ENCODE results near the gene RINL. TPM values are rescaled to one million over a fixed set of nuclear protein-coding genes. Genes with fewer than 3 reads are reported as not detected.
"Not testable (repeated sequence)": the region's sequence is repeated elsewhere in the genome, so short reads cannot be mapped to it uniquely, and the experiment has no call there.

RINL gene
- total RNA-seq, 1 experiment from 2014 or later: 14.5 TPM

GRCh38 chr19:38829203-38829602 lies 48.9 kb downstream of the RINL start:
- ATAC-seq; H3K9me3 Mint-ChIP-seq; POLR2A ChIA-PET; H3K27me3 Mint-ChIP-seq (ENCODE audit: low read depth); H3K4me3 Mint-ChIP-seq; DNase-seq (ENCODE audit: low spot score); H3K27ac Mint-ChIP-seq; CTCF ChIA-PET: not testable (repeated sequence)
- Mint-ChIP-seq H3K4me1 (peaks cover 40% of the 10 kb centered on the region), H3K36me3 (peaks cover 26% of the 10 kb centered on the region)
- TF ChIP-seq GABPB1 (CRISPR knock-in tag; IDR thresholded peaks at IDR 0.05): 0 out of 2 replicates have a peak, but pooled peaks have one; percentile 49

- peak overlapping the region; percentile 11; the same call in 1 of the 2 replicates for H3K27ac Mint-ChIP-seq
- H3K9me3 Mint-ChIP-seq: peaks cover 11% of the 10 kb centered on the region
- CTCF ChIA-PET: no interaction called here
Observed at GRCh38 chr19:38826856-38827551, 51.1 kb downstream of the RINL start.

DNA sequence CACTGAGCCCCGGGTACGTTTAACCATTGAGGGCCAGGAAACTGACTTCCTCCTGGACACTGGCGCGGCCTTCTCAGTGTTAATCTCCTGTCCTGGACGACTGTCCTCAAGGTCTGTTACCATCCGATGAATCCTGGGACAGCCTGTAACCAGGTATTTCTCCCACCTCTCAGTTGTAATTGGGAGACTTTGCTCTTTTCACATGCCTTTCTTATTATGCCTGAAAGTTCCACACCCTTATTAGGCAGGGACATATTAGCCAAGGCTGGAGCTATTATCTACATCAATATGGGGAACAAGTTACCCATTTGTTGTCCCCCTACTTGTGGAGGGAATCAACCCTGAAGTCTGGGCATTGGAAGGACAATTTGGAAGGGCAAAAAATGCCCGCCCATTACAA lies 52.1 kb downstream of the RINL start:
- H3K27ac Mint-ChIP-seq; ATAC-seq; POLR2A ChIA-PET; DNase-seq (ENCODE audit: low spot score); H3K4me3 Mint-ChIP-seq; CTCF ChIA-PET: not testable (repeated sequence)
- Mint-ChIP-seq H3K36me3 (peaks cover 46% of the 10 kb centered on the region), H3K27me3 (ENCODE audit: low read depth) (peaks cover 17% of the 10 kb centered on the region), H3K4me1 (peaks cover 45% of the 10 kb centered on the region), H3K9me3 (peaks cover 18% of the 10 kb centered on the region)

More at GRCh38 chr19:38826856-38827551, 51.1 kb downstream of the RINL start:
- peaks cover 42% of the 10 kb centered on the region for H3K36me3 Mint-ChIP-seq
- POLR2A ChIA-PET: interaction anchor here (0.6 kb wide), 1 partner anchor 48 kb away, joined by 4 read pairs; no protein-coding TSS in a partner anchor
- ATAC-seq: no peak
- no peak for DNase-seq (ENCODE audit: low spot score)
- H3K4me1 Mint-ChIP-seq: peaks cover 50% of the 10 kb centered on the region
- no peak overlapping the region for H3K4me3 Mint-ChIP-seq
- H3K27me3 Mint-ChIP-seq (ENCODE audit: low read depth): peaks cover 12% of the 10 kb centered on the region
- TF ChIP-seq ZBTB21 (CRISPR knock-in tag; IDR thresholded peaks at IDR 0.05; ENCODE audit: borderline replicate concordance) (no peak), GRHL2 (CRISPR knock-in tag; IDR thresholded peaks at IDR 0.05; ENCODE audit: insufficient replicate concordance, severe bottlenecking) (no peak), ZNF263 (CRISPR knock-in tag; IDR thresholded peaks at IDR 0.05; ENCODE audit: low read depth) (no peak), IRF2 (CRISPR knock-in tag; IDR thresholded peaks at IDR 0.05; ENCODE audit: borderline replicate concordance, low read depth) (no peak)

DNA sequence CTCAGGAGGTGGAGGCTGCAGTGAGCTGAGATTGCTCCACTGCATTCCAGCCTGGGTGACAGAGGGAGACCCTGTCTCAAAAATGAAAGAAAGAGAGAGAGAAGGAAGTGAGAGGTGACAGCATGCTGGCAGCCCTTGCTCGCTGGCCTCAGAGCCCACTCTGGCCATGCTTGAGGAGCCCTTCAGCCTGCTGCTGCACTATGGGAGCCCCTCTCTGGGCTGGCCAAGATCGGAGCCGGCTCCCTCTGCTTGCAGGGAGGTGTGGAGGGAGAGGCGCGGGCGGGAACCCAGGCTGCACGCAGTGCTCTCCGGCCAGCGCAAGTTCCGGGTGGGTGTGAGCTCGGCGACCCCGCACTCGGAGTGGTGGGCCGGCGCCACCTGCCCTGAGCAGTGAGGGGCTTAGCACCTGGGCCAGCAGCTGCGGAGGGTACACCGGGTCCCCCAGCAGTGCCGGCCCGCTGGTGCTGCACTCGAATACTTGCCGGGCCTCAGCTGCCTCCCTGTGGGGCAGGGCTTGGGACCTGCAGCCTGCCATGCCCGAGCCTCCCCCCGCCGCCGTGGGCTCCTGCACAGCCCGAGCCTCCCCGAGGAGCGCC lies 56.7 kb downstream of the RINL start:
- H3K27ac Mint-ChIP-seq; DNase-seq (ENCODE audit: low spot score); H3K4me3 Mint-ChIP-seq; ATAC-seq; POLR2A ChIA-PET: not testable (repeated sequence)
- Mint-ChIP-seq H3K36me3 (peaks cover 51% of the 10 kb centered on the region), H3K27me3 (ENCODE audit: low read depth) (peaks cover 18% of the 10 kb centered on the region), H3K4me1 (peaks cover 37% of the 10 kb centered on the region), H3K9me3 (peaks cover 22% of the 10 kb centered on the region)
- CTCF ChIA-PET: interaction anchor here (0.8 kb wide), 1 partner anchor 52 kb away, joined by 3 read pairs; no protein-coding TSS in a partner anchor

DNA sequence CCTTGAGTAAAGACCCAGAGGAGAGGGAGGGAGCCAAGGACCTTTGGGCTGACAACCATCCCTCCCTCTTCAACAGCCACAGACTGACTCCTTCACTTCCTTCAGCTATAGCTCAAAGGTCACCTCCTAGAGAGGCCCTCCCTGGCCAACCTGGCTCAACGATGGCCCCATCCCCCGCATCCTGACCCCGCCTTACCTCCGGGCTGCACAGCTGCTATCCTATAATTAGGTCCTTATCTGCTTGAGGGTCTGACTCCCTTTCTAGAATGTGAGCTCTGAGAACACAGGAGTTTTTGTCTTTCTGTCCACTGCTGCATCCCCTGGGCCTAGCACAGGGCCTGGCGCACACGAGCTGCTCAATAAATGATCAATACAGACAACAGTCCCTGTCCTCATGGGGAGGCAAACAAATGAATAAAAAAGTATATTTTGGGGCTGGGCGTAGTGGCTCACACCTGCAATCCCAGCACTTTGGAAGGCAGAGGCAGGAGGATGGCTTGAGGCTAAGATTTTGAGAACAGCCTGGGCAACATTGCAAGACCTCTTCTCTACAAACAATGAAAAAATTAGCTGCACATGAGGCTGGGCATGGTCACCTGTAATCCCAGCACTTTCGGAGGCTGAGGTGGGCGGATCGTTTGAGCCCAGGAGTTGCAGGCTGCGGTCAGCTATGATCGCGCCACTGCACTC lies 58.7 kb downstream of the RINL start:
- Mint-ChIP-seq H3K36me3 (peaks cover 59% of the 10 kb centered on the region), H3K4me1 (peaks cover 23% of the 10 kb centered on the region), H3K27ac (0 out of 2 replicates have a peak overlapping the region, but pooled peaks have one; percentile 48), H3K9me3 (peaks cover 22% of the 10 kb centered on the region), H3K4me3 (no peak overlapping the region), H3K27me3 (ENCODE audit: low read depth) (peaks cover 14% of the 10 kb centered on the region)
- peak; percentile 55; the same call in 1 of the 2 replicates for TF ChIP-seq ZNF121 (CRISPR knock-in tag; IDR thresholded peaks at IDR 0.05)
- no peak for TF ChIP-seq ATF6 (CRISPR knock-in tag; IDR thresholded peaks at IDR 0.05)
- ATAC-seq (no peak; the same call in 1 of the 2 replicates), DNase-seq (ENCODE audit: low spot score) (no peak)
- CTCF ChIA-PET: interaction anchor here (0.6 to 1.4 kb wide), 2 partner anchors 111 to 178 kb away, joined by 3 to 5 read pairs; partner anchors contain the start of genes MRPS12 and SARS2
- POLR2A ChIA-PET: no interaction called here

Other genes with a start within 250 kb of the RINL start
- gene ACTN4, start 230.6 kb downstream of the RINL start, total RNA-seq (2021): 484 to 511 TPM (median 506 TPM) in 3 replicates
- gene CAPN12, start 133.8 kb downstream of the RINL start, total RNA-seq (2021): 9.6 to 9.9 TPM (median 9.8 TPM) in 3 replicates
- gene LGALS7, start 104.8 kb downstream of the RINL start, total RNA-seq (2021): 2.3 TPM in 1 of 3 replicates, not detected in the others
- gene LGALS7B, start 89.1 kb downstream of the RINL start, total RNA-seq (2021): 1.2 to 3.7 TPM (median 2.7 TPM) in 3 replicates
- 1.1 to 1.5 TPM (median 1.4 TPM) in 3 replicates for gene LGALS4, start 65.3 kb downstream of the RINL start, total RNA-seq (2021)
- 139 to 162 TPM (median 161 TPM) in 3 replicates for gene ECH1, start 46.5 kb downstream of the RINL start, total RNA-seq (2021)
- gene HNRNPL, start 28.3 kb downstream of the RINL start, total RNA-seq (2021): 680 to 779 TPM (median 683 TPM) in 3 replicates
- 9.5 to 10.7 TPM (median 10.2 TPM) in 3 replicates for gene SIRT2, start 21.3 kb upstream of the RINL start, total RNA-seq (2021)
- gene NFKBIB, start 21.7 kb upstream of the RINL start, total RNA-seq (2021): 29.6 to 39.8 TPM (median 30.6 TPM) in 3 replicates
- 0.77 to 1.1 TPM (median 0.98 TPM) in 3 replicates for gene CCER2, start 33.9 kb upstream of the RINL start, total RNA-seq (2021)
- gene SARS2, start 52.5 kb upstream of the RINL start, total RNA-seq (2021): 66.4 to 74.7 TPM (median 69.6 TPM) in 3 replicates
- 79.9 to 88.0 TPM (median 81.5 TPM) in 3 replicates for gene MRPS12, start 52.7 kb upstream of the RINL start, total RNA-seq (2021)
- gene FBXO17, start 97.5 kb upstream of the RINL start, total RNA-seq (2021): 16.8 to 22.2 TPM (median 18.6 TPM) in 3 replicates
- gene FBXO27, start 154.3 kb upstream of the RINL start, total RNA-seq (2021): 18.9 to 22.7 TPM (median 20.0 TPM) in 3 replicates
- gene ACP7, start 206.1 kb upstream of the RINL start, total RNA-seq (2021): 0.09 to 0.11 TPM (median 0.11 TPM) in 3 replicates
- gene PAK4, start 247.5 kb upstream of the RINL start, total RNA-seq (2021): 69.8 to 77.7 TPM (median 73.9 TPM) in 3 replicates

Data from WTC11 (cell line).